Vagina (tissue), 2 donors: ENCODE measurements around the gene CHRM4.

Experiments used
- POLR2A ChIP-seq, 2 donors: fragments of 450-650 bp; IDR thresholded peaks; one replicate each; pipeline ENCODE4 v1.6.1; 2017; ENCODE audit warnings: antibody characterized with exemption in 2 of 2, mild to moderate bottlenecking in 2 of 2, moderate library complexity in 2 of 2
- TF ChIP-seq, protein P1 (sequence below), 3 experiments: fragments of 450-650 bp in 2 of 3; fragments of 200-600 bp in 1 of 3; sonication (generic) in 1 of 3; IDR thresholded peaks; one replicate each; pipeline ENCODE4 v1.5.1; 2017 to 2019; ENCODE audit warnings: antibody characterized with exemption in 3 of 3, mild to moderate bottlenecking in 2 of 3, moderate library complexity in 2 of 3

DNA sequence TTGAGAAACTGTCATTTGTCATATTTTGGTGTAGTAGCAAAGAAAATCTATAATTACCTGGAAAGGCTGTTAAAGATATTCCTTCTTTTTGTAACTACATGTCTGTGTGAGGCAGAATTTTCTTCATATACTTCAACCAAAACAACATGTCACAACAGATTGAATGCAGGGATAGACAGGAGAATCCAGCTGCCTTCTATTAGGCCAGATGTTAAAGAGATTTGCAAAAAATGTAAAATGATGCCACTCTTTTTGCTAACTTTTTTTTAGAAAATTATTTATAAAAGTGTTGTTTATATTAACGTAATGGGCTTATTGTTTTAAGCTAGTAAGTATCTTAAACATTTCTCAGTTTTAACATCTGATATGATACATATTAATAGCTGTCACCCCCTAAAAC lies 31.6 kb downstream of the CHRM4 start:
- TF ChIP-seq, protein P1, sequence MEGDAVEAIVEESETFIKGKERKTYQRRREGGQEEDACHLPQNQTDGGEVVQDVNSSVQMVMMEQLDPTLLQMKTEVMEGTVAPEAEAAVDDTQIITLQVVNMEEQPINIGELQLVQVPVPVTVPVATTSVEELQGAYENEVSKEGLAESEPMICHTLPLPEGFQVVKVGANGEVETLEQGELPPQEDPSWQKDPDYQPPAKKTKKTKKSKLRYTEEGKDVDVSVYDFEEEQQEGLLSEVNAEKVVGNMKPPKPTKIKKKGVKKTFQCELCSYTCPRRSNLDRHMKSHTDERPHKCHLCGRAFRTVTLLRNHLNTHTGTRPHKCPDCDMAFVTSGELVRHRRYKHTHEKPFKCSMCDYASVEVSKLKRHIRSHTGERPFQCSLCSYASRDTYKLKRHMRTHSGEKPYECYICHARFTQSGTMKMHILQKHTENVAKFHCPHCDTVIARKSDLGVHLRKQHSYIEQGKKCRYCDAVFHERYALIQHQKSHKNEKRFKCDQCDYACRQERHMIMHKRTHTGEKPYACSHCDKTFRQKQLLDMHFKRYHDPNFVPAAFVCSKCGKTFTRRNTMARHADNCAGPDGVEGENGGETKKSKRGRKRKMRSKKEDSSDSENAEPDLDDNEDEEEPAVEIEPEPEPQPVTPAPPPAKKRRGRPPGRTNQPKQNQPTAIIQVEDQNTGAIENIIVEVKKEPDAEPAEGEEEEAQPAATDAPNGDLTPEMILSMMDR (IDR thresholded peaks at IDR 0.05) = no peak
- TF ChIP-seq POLR2A (IDR thresholded peaks at IDR 0.05) = no peak
